Activated gamma-delta T cell treated with anti-CD3 and anti-CD28 coated beads, Interleukin-2, amount 50 U/mL, for 16 hours (primary cell): ENCODE data around the gene NCOA7.

Experiments used
- DNase-seq: peaks from one replicate; pipeline ENCODE4 v3.0.0-alpha.2; 2020; ENCODE audit warnings: low read depth

Gene NCOA7

DNA sequence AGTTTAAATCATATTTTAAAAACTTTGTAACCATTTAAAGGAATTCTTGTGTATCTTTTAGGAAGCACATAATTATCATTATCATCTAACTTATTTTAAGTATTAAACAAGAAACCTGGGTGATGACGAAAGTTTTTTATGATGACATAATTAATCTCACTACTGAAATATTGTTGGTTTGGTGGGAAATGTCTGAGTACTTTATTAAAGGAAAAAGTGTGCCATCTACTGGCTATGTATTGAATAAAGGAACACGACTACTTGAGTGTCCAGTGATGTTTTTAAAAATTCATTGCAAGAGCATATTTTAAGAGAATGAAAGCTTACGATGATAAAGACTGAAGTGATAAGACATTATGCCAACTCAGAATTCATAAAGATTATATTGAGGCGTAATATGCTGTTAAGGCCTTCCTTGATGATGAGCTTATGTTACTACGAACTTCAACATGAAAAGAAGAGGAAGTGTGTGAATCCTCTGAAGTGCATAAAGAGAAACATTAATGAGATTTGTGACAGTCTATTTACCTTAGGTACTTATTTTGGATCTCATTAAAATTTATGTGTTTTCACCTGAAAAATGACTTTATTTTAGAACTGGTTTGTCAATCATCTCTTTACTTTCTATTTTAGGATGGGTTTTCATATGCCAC, 183.6 kb downstream of the NCOA7 start:
- no peak for DNase-seq

DNA sequence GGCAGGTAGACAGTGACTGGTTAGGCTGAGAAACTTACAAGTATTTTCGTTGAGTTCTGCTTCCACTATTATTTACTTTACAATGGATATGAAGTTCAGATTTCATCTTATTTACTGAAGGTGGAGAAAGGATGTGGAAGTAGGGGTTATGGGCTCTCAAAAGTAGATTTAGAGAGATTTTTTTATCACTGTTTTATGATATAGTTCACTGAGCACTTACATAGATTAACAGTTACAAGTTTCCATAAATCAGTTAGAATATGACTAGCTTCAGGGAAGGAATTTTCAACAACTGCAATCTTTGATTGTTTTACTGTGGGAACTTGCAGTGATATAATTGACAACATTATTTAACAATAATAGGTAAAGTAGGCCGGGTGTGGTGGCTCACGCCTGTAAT, 188.3 kb downstream of the NCOA7 start:
- DNase-seq = no peak
